ENCODE results near the gene PI4KB. TPM values are rescaled to one million over a fixed set of nuclear protein-coding genes. Genes with fewer than 3 reads are reported as not detected.

PI4KB gene
- total and polyA plus RNA-seq, 2 of the 13 experiments (the other 11 are each of a cell fraction or from before 2014, with no cell fraction given), result 19.5 to 29.3 TPM

DNA sequence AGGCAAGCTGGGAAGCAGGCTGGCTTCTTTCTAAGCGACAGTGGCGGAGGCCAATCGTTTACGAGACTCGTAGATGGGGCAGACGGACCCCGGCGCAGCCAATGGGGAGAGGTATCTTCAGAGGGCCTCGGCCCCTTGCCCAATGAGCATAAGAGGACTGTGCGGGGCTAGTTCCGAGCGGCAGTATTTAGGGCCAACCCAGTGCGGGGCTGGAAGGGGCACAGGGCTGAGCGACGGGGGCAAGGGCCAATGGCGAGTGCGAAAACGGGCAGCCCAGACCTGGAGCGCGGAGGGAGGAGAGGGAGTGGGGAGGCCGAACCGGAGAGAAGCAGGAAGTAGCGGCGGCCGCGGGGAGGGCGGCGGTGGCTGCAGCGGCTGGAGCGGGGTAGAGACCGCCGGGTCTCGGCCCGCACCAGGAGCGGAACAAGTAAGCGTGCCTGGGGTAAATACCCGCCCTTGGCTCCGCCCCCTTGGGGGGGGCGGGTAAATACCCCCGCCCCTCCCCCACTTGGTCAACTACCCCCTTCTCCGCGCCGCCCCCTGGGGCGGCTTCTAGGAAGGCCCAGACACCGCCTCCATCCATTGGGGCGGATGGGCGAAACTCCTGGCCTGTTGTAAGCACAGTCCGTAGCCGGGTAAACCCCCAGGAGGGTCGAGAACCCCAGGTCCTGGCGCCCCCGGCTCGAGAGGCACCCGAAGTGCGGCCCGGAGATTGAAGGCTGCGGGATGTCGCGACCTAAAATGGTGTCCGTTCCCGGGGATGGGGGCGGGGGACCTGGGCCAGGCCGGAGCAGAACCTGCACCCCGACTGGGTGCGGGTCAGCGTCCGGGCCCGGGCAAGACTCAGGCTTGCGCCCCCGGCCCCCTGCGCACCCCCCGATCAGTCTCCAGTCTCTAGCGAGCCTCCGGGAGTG, 45.0 kb downstream of the PI4KB start, which contains the start of gene ZNF687 (continued):
- TF ChIP-seq FOXM1 (CRISPR knock-in tag; IDR thresholded peaks at IDR 0.05) (no peak), ZGPAT (CRISPR knock-in tag; IDR thresholded peaks at IDR 0.05) (peak; percentile 59; the same call in 1 of the 2 replicates), ZNF552 (CRISPR knock-in tag; IDR thresholded peaks at IDR 0.05; ENCODE audit: borderline replicate concordance) (no peak), POLR2AphosphoS5 (IDR thresholded peaks at IDR 0.05; ENCODE audit: low read depth, low read length) (peak; percentile 46; the same call in 1 of the 2 replicates), SUZ12 (IDR thresholded peaks at IDR 0.05; ENCODE audit: low read depth, low read length) (no peak), FOXO1 (CRISPR knock-in tag; IDR thresholded peaks at IDR 0.05) (peak; percentile 32; the same call in 1 of the 2 replicates), ZNF850 (CRISPR knock-in tag; conservative IDR thresholded peaks at IDR 0.05) (no peak), KDM3A (CRISPR knock-in tag; IDR thresholded peaks at IDR 0.05; ENCODE audit: low read depth) (no peak), RNF219 (CRISPR knock-in tag; IDR thresholded peaks at IDR 0.05) (no peak), SRF (IDR thresholded peaks at IDR 0.05; ENCODE audit: low read depth, low read length) (0 out of 2 replicates have a peak, but pooled peaks have one; percentile 0), TGIF2 (CRISPR knock-in tag; IDR thresholded peaks at IDR 0.05) (no peak), ZNF746 (CRISPR knock-in tag; IDR thresholded peaks at IDR 0.05) (peak; percentile 22; the same call in 1 of the 2 replicates), MIER3 (CRISPR knock-in tag; IDR thresholded peaks at IDR 0.05; ENCODE audit: borderline replicate concordance) (peak; percentile 21; the same call in 1 of the 2 replicates), ZSCAN9 (CRISPR knock-in tag; IDR thresholded peaks at IDR 0.05; ENCODE audit: borderline replicate concordance) (peak; percentile 37; the same call in 1 of the 2 replicates), TEAD3 (CRISPR knock-in tag; optimal IDR thresholded peaks at IDR 0.05; ENCODE audit: borderline replicate concordance) (peak; percentile 50), DR1 (CRISPR knock-in tag; IDR thresholded peaks at IDR 0.05) (peak; percentile 75), ZBTB42 (CRISPR knock-in tag; IDR thresholded peaks at IDR 0.05) (0 out of 2 replicates have a peak, but pooled peaks have one; percentile 20), ZNF607 (CRISPR knock-in tag; IDR thresholded peaks at IDR 0.05; ENCODE audit: borderline replicate concordance) (no peak; the same call in 1 of the 2 replicates), ZNF296 (CRISPR knock-in tag; conservative IDR thresholded peaks at IDR 0.05) (no peak), CEBPZ (IDR thresholded peaks at IDR 0.05; ENCODE audit: low read length) (peak; percentile 92)
- TF ChIP-seq, protein P1, sequence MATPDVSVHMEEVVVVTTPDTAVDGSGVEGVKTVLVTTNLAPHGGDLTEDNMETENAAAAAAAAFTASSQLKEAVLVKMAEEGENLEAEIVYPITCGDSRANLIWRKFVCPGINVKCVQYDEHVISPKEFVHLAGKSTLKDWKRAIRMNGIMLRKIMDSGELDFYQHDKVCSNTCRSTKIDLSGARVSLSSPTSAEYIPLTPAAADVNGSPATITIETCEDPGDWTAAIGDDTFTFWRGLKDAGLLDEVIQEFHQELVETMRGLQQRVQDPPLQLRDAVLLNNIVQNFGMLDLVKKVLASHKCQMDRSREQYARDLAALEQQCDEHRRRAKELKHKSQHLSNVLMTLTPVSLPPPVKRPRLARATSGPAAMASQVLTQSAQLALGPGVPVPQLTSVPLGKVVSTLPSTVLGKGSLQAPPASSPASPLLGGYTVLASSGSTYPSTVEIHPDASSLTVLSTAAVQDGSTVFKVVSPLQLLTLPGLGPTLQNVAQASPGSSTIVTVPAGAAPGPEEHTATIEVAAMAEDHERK (CRISPR knock-in tag; IDR thresholded peaks at IDR 0.05; ENCODE audit: low read depth), result no peak; the same call in 1 of the 2 replicates

All from HepG2 (cell line).